GM19351 (cell line): ENCODE results near the gene POGLUT3.

Experiments
- ATAC-seq: cut with Tn5 transposase; IDR thresholded peaks from one replicate; pipeline ENCODE4 v1.9.1; 2021; ENCODE audit warnings: mild to moderate bottlenecking, moderate library complexity; ENCODE audit not compliant: unreplicated experiment

Gene POGLUT3

GRCh38 chr11:108500721-108501120 is 2.5 kb upstream of the POGLUT3 start:
- ATAC-seq = no peak

- no peak for ATAC-seq
Measured at GRCh38 chr11:108500169-108500568, 2.0 kb upstream of the POGLUT3 start.

GRCh38 chr11:108498816-108499408 is 728 bp upstream of the POGLUT3 start:
- no peak for ATAC-seq

GRCh38 chr11:108497317-108498045 is 703 bp downstream of the POGLUT3 start:
- ATAC-seq = peak; percentile 53

- ATAC-seq = no peak
Measured at GRCh38 chr11:108496643-108497256, 1.4 kb downstream of the POGLUT3 start.

GRCh38 chr11:108495326-108495725 is 2.9 kb downstream of the POGLUT3 start:
- ATAC-seq = no peak

GRCh38 chr11:108494182-108494581 is 4.0 kb downstream of the POGLUT3 start:
- no peak for ATAC-seq

GRCh38 chr11:108491936-108492335 is 6.2 kb downstream of the POGLUT3 start:
- ATAC-seq = no peak

GRCh38 chr11:108486828-108487227 is 11.4 kb downstream of the POGLUT3 start:
- no peak for ATAC-seq

- ATAC-seq = no peak
Measured at GRCh38 chr11:108486331-108486730, 11.9 kb downstream of the POGLUT3 start.

- ATAC-seq = no peak
Measured at GRCh38 chr11:108483163-108483562, 15.0 kb downstream of the POGLUT3 start.

GRCh38 chr11:108474664-108475463 is 23.3 kb downstream of the POGLUT3 start:
- no peak for ATAC-seq

GRCh38 chr11:108472681-108473080 is 25.5 kb downstream of the POGLUT3 start:
- no peak for ATAC-seq

GRCh38 chr11:108468478-108468864 is 29.7 kb downstream of the POGLUT3 start:
- ATAC-seq = no peak

- ATAC-seq = peak; percentile 99
Measured at GRCh38 chr11:108467091-108467823, 30.9 kb downstream of the POGLUT3 start, which contains the start of gene C11orf65. Gene C11orf65, minus strand, starts transcription at chr11:108467529. Its CDS starts 5,970 bp downstream, at chr11:108461559.

- no peak for ATAC-seq
Measured at GRCh38 chr11:108466405-108466804, 31.8 kb downstream of the POGLUT3 start.

- ATAC-seq = no peak
Measured at GRCh38 chr11:108453207-108453835, 44.9 kb downstream of the POGLUT3 start.
